Uterus (tissue), 4 donors: Measurements from ENCODE around the gene CNDP2. TPM values are rescaled to one million over a fixed set of nuclear protein-coding genes. Genes with fewer than 3 reads are reported as not detected.
"Not testable (repeated sequence)": the region's sequence is repeated elsewhere in the genome, so short reads cannot be mapped to it uniquely, and the experiment has no call there.

ENCODE experiments used
- DNase-seq, 2 donors: peaks; one replicate each; pipeline ENCODE4 v3.0.0-alpha.2; 2019 to 2020
- H3K27ac ChIP-seq, 2 donors: fragments of 200-600 bp; sonication (generic); 1 replicate in 1 of 2; 2 replicates in 1 of 2; pipeline ENCODE4 v1.5.1; 2016 to 2018
- H3K27me3 ChIP-seq, 2 donors: fragments of 200-600 bp; sonication (generic); one replicate each; pipeline ENCODE4 v1.5.1; 2018 to 2019; ENCODE audit warnings: control low read depth in 1 of 2
- H3K36me3 ChIP-seq, 2 donors: fragments of 200-600 bp; sonication (generic); one replicate each; pipeline ENCODE4 v1.5.1; 2019; ENCODE audit warnings: control low read depth in 1 of 2
- H3K4me1 ChIP-seq, 2 donors: fragments of 200-600 bp; sonication (generic); one replicate each; pipeline ENCODE4 v1.5.1; 2018 to 2019; ENCODE audit warnings: control low read depth in 1 of 2
- H3K4me3 ChIP-seq, 2 donors: fragments of 200-600 bp; sonication (generic); 1 replicate in 1 of 2; 2 replicates in 1 of 2; pipeline ENCODE4 v1.5.1; 2018 to 2019; ENCODE audit warnings: mild to moderate bottlenecking in 1 of 2
- H3K9me3 ChIP-seq, 2 donors: fragments of 200-600 bp; sonication (generic); one replicate each; pipeline ENCODE4 v1.5.1; 2019; ENCODE audit warnings: control low read depth in 1 of 2
- CTCF ChIP-seq, 4 experiments: fragments of 200-600 bp in 2 of 4; fragments of 450-650 bp in 2 of 4; sonication (generic) in 2 of 4; IDR thresholded peaks; one replicate each; pipeline ENCODE4 v1.5.1; 2016 to 2019; ENCODE audit warnings: antibody characterized with exemption in 4 of 4, mild to moderate bottlenecking in 2 of 4, moderate library complexity in 1 of 4
- POLR2A ChIP-seq, 2 donors: fragments of 450-650 bp; IDR thresholded peaks; one replicate each; pipeline ENCODE4 v1.6.1; 2016; ENCODE audit warnings: antibody characterized with exemption in 2 of 2, mild to moderate bottlenecking in 1 of 2, moderate library complexity in 1 of 2
- intact Hi-C: fragments of 100-400 bp; cut with DNase I; formaldehyde crosslinking; loops from one replicate; pipeline ENCODE4 v1.15.1; 2023; ENCODE audit warnings: low total_unique reads
- total RNA-seq, 4 donors: library from RNA; depleted of rRNA in 3 of 4; stranded (reverse); fragments of >200 nt in 3 of 4; gene quantifications; one replicate each; pipeline versions ENCODE4 v1.1.0 to v1.2.4, GENCODE V29; 2014 to 2023
- donor health status: DM: yes; HTN: yes; CAD: no.

Gene CNDP2
- total RNA-seq, 4 donors from 2014 or later, result 56.2 to 149 (median 110) TPM

- Histone ChIP-seq H3K4me3 (no peak overlapping the region), H3K4me1 (no peaks in the 10 kb centered on the region), H3K9me3 (no peaks in the 10 kb centered on the region), H3K36me3 (no peaks in the 10 kb centered on the region), H3K27ac (no peak overlapping the region), H3K27me3 (no peaks in the 10 kb centered on the region)
- intact Hi-C loops, result loop anchor here (10.0 kb wide), 1 partner anchor 363 kb away; no protein-coding TSS in a partner anchor
- TF ChIP-seq POLR2A (IDR thresholded peaks at IDR 0.05) (no peak), CTCF (IDR thresholded peaks at IDR 0.05) (no peak)
- no peak for DNase-seq
Measured at GRCh38 chr18:74558096-74558495, 61.9 kb downstream of the CNDP2 start.

DNA sequence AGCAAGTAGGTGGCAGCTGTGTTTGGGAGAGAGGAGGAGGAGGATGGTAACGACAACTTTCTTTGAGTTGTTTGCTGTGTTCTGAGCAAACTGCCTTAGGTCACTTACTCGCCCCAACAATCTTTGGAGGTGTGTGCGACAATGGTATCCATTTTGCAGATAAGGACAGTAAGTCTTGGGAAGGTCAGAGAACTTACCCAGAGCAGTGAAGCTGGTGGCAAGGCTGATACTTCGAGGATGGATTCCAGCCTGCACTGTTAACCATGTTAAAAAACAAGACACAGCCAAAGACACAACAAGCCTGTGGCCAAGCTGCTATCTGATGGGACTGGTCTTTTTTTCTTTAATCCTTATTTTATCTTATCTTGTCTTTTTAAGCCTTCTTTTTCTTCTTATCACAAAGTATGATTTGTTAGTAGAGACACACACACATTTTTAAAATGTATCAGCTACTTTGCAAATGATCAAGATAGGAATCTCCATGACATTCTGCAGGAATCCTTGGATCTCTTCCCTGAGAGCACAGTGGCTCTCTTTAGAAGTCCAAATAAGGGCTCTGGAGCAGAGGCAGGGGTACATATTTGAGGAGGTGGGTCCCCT is 66.1 kb downstream of the CNDP2 start:
- no peak overlapping the region for H3K27ac ChIP-seq
- intact Hi-C loops, result no loop called here
- TF ChIP-seq CTCF (IDR thresholded peaks at IDR 0.05), result no peak
- TF ChIP-seq POLR2A (IDR thresholded peaks at IDR 0.05), result no peak

GRCh38 chr18:74562775-74563174 is 66.6 kb downstream of the CNDP2 start:
- DNase-seq, result no peak
- H3K27ac ChIP-seq, result no peak overlapping the region
- H3K27me3 ChIP-seq, result no peaks in the 10 kb centered on the region
- H3K36me3 ChIP-seq, result no peaks in the 10 kb centered on the region
- H3K4me3 ChIP-seq, result no peak overlapping the region
- H3K9me3 ChIP-seq, result no peaks in the 10 kb centered on the region
- no peaks in the 10 kb centered on the region for H3K4me1 ChIP-seq
- TF ChIP-seq CTCF (IDR thresholded peaks at IDR 0.05), result no peak
- no peak for TF ChIP-seq POLR2A (IDR thresholded peaks at IDR 0.05)
- intact Hi-C loops, result no loop called here

More for the DNA sequence above, 66.1 kb downstream of the CNDP2 start:
- no peak for DNase-seq
- Histone ChIP-seq H3K27me3 (no peaks in the 10 kb centered on the region), H3K4me1 (no peaks in the 10 kb centered on the region), H3K4me3 (no peak overlapping the region), H3K9me3 (no peaks in the 10 kb centered on the region), H3K36me3 (no peaks in the 10 kb centered on the region)

GRCh38 chr18:74563999-74564398 is 67.8 kb downstream of the CNDP2 start:
- no peaks in the 10 kb centered on the region for H3K4me1 ChIP-seq
- intact Hi-C loops, result no loop called here
- no peak overlapping the region for H3K27ac ChIP-seq
- DNase-seq, result no peak
- no peaks in the 10 kb centered on the region for H3K9me3 ChIP-seq
- TF ChIP-seq POLR2A (IDR thresholded peaks at IDR 0.05), result no peak
- H3K36me3 ChIP-seq, result no peaks in the 10 kb centered on the region
- H3K4me3 ChIP-seq, result no peak overlapping the region
- no peaks in the 10 kb centered on the region for H3K27me3 ChIP-seq

DNA sequence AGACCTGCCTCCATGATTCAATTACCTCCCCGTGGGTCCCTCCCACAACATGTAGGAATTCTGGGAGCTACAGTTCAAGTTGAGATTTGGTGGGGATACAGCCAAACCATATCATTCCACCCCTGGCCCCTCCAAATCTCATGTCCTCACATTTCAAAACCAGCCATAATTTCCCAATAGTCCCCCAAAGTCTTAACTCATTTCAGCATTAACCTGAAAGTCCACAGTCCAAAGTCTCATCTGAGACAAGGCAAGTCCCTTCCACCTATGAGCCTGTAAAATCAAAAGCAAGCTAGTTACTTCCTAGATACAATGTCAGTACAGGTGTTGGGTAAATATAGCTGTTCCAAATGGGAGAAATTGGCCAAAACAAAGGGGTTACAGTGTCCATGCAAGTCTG is 69.0 kb downstream of the CNDP2 start:
- H3K36me3 ChIP-seq, DNase-seq, H3K4me3 ChIP-seq, H3K27ac ChIP-seq, H3K9me3 ChIP-seq, H3K27me3 ChIP-seq, H3K4me1 ChIP-seq, intact Hi-C loops: not testable (repeated sequence)

DNA sequence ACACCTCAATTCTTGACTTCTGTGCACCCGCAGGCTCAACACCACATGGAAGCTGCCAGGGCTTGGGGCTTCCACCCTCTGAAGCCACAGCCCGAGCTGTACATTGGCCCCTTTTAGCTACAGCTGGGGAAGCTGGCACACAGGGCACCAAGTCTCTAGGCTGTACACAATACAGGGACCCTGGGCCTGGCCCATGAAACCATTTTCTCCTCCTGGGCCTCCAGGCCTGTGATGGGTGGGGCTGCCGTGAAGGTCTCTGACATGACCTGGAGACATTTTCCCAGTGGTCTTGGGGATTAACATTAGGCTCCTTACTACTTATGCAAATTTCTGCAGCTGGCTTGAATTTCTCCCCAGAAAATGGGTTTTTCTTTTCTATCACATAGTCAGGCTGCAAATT is 69.8 kb downstream of the CNDP2 start:
- H3K27ac ChIP-seq, H3K27me3 ChIP-seq, H3K36me3 ChIP-seq, H3K4me1 ChIP-seq, DNase-seq, H3K9me3 ChIP-seq, H3K4me3 ChIP-seq, intact Hi-C loops: not testable (repeated sequence)

GRCh38 chr18:74567822-74568221 is 71.7 kb downstream of the CNDP2 start:
- H3K27me3 ChIP-seq, result no peaks in the 10 kb centered on the region
- H3K9me3 ChIP-seq, result no peaks in the 10 kb centered on the region
- H3K27ac ChIP-seq, result no peak overlapping the region
- DNase-seq, result no peak
- intact Hi-C loops, result no loop called here
- no peak for TF ChIP-seq CTCF (IDR thresholded peaks at IDR 0.05)
- TF ChIP-seq POLR2A (IDR thresholded peaks at IDR 0.05), result no peak
- no peaks in the 10 kb centered on the region for H3K36me3 ChIP-seq
- H3K4me1 ChIP-seq, result no peaks in the 10 kb centered on the region
- no peak overlapping the region for H3K4me3 ChIP-seq
